OCI-LY3 (cell line): Measurements from ENCODE around the gene ADPRS.

Experiments used
- H2AFZ ChIP-seq: fragments of 200-600, 300-600 bp; shearing (Covaris generic); 2 replicates; pipeline ENCODE4 v1.6.0; 2014; ENCODE audit warnings: antibody characterized with exemption, low read depth, low read length
- H3K27ac ChIP-seq: fragments of 200-600, 300-600 bp; sonication (generic); 2 replicates; pipeline ENCODE4 v1.5.1; 2014; ENCODE audit warnings: mild to moderate bottlenecking, low read length, moderate library complexity, mixed read lengths
- H3K27me3 ChIP-seq: fragments of 200-600, 300-600 bp; sonication (generic); 2 replicates; pipeline ENCODE4 v1.6.1; 2014; ENCODE audit warnings: low read depth, low read length, mixed read lengths
- H3K36me3 ChIP-seq: fragments of 200-600, 300-600 bp; sonication (generic); replicated peaks from 2 replicates; pipeline ENCODE3; 2014; ENCODE audit warnings: low read depth, low read length, mixed read lengths
- H3K4me1 ChIP-seq: fragments of 300-600, 200-600 bp; sonication (generic); 2 replicates; pipeline ENCODE4 v1.6.1; 2014; ENCODE audit warnings: low read length, mixed read lengths
- H3K4me2 ChIP-seq: fragments of 200-600, 300-600 bp; sonication (generic); 2 replicates; pipeline ENCODE4 v1.6.1; 2014; ENCODE audit warnings: low read length, mixed read lengths
- H3K4me3 ChIP-seq: fragments of 300-600, 200-600 bp; sonication (generic); 2 replicates; pipeline ENCODE4 v1.5.1; 2014; ENCODE audit warnings: antibody characterized with exemption, mild to moderate bottlenecking, low read length, moderate library complexity
- H3K79me2 ChIP-seq: fragments of 300-600, 200-600 bp; shearing (Covaris generic); 2 replicates; pipeline ENCODE4 v1.6.1; 2014; ENCODE audit warnings: mild to moderate bottlenecking, low read length, mixed read lengths
- H3K9ac ChIP-seq: fragments of 300-600, 200-600 bp; shearing (Covaris generic); 2 replicates; pipeline ENCODE4 v1.6.0; 2014; ENCODE audit warnings: mild to moderate bottlenecking, low read length, moderate library complexity
- H3K9me3 ChIP-seq: fragments of 200-600, 300-600 bp; shearing (Covaris generic); 2 replicates; pipeline ENCODE4 v1.6.1; 2014; ENCODE audit warnings: low read length, mixed read lengths; ENCODE audit not compliant: insufficient read depth
- H4K20me1 ChIP-seq: fragments of 200-600, 300-600 bp; sonication (generic); 2 replicates; pipeline ENCODE4 v1.6.1; 2016; ENCODE audit warnings: low read length, mixed read lengths; ENCODE audit not compliant: insufficient read depth
- EZH2phosphoT487 ChIP-seq: fragments of 200-600 bp; shearing (Covaris generic); IDR thresholded peaks from 2 replicates; pipeline ENCODE4 v1.6.1; 2018; ENCODE audit warnings: antibody characterized with exemption, mixed run types, low read depth
- TF ChIP-seq, protein P1 (sequence below): fragments of 200-600, 300-600 bp; sonication (generic); IDR thresholded peaks from 2 replicates; pipeline ENCODE4 v1.5.1; 2014; ENCODE audit warnings: antibody characterized with exemption, low read length, low read depth

ADPRS gene

DNA sequence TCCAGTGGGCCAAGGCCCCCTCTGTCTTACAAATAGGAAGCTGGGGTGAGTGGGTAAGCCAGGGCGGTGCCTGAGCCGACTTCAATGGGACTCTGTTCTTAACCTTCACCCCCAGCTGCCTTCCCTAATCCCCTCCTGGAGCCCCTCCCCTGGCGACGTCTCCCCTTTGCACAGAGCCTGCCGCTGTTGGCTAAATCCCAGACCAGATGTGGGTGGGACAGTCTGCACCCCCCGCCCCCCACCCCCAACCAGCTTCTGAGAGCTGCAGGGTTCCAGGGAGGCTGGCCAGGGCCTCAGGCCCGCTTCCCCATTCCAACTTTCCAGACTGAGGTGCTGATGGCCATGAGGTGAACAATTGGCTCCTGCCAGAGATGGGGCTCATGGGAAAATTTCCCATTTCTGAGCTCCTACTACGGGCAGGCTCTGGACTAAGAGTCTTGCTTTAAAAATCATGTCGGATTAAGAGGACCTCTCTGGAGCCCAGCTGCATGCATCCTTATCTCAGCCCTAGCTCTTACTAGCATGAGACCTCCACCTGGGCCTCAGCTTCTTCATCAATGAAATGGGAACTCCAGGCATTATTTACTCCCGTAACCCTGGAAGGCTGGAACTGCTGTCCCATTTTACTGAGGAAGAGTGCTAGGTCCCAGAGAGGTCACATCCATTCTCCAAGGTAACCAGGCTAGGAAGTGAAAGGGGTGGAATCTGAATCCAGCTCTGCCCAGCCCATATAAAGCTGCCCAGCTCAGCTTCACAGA is 29.9 kb downstream of the ADPRS start:
- Histone ChIP-seq H3K36me3 (no peaks in the 10 kb centered on the region), H3K79me2 (no peaks in the 10 kb centered on the region), H3K9ac (no peak overlapping the region), H3K9me3 (no peaks in the 10 kb centered on the region), H2AFZ (no peak overlapping the region), H3K27ac (no peak overlapping the region), H3K27me3 (no peaks in the 10 kb centered on the region), H3K4me1 (peaks cover 25% of the 10 kb centered on the region), H3K4me3 (no peak overlapping the region), H4K20me1 (no peaks in the 10 kb centered on the region), H3K4me2 (no peak overlapping the region)
- TF ChIP-seq EZH2phosphoT487, result no peak
- TF ChIP-seq, protein P1, sequence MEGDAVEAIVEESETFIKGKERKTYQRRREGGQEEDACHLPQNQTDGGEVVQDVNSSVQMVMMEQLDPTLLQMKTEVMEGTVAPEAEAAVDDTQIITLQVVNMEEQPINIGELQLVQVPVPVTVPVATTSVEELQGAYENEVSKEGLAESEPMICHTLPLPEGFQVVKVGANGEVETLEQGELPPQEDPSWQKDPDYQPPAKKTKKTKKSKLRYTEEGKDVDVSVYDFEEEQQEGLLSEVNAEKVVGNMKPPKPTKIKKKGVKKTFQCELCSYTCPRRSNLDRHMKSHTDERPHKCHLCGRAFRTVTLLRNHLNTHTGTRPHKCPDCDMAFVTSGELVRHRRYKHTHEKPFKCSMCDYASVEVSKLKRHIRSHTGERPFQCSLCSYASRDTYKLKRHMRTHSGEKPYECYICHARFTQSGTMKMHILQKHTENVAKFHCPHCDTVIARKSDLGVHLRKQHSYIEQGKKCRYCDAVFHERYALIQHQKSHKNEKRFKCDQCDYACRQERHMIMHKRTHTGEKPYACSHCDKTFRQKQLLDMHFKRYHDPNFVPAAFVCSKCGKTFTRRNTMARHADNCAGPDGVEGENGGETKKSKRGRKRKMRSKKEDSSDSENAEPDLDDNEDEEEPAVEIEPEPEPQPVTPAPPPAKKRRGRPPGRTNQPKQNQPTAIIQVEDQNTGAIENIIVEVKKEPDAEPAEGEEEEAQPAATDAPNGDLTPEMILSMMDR, result no peak

DNA sequence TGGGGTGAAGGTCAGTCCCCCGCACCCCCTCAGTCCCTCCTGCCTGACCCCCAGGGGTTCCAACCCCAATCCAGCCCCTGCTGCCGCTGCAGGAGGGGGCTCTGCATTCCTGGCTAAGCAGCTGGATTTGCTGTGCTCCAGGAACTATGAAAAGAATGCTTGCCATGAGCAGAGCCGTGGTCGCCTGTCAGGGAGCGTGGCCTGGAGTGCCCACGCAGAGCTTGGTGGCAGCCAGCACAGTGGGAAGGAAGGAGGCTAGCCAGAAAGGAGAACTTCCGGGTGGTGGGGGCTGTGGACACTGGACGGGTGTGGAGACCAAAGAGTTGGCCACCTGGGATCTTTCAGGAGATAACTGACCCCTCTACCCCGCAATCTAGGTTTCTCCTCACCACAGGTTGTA is 30.8 kb downstream of the ADPRS start:
- Histone ChIP-seq H3K9me3 (no peaks in the 10 kb centered on the region), H3K36me3 (no peaks in the 10 kb centered on the region), H4K20me1 (no peaks in the 10 kb centered on the region), H3K79me2 (no peaks in the 10 kb centered on the region), H3K27me3 (no peaks in the 10 kb centered on the region), H3K4me1 (peaks cover 30% of the 10 kb centered on the region), H2AFZ (no peak overlapping the region), H3K27ac (no peak overlapping the region), H3K9ac (no peak overlapping the region), H3K4me2 (no peak overlapping the region), H3K4me3 (no peak overlapping the region)
- no peak for TF ChIP-seq EZH2phosphoT487
- TF ChIP-seq, protein P1, result no peak

DNA sequence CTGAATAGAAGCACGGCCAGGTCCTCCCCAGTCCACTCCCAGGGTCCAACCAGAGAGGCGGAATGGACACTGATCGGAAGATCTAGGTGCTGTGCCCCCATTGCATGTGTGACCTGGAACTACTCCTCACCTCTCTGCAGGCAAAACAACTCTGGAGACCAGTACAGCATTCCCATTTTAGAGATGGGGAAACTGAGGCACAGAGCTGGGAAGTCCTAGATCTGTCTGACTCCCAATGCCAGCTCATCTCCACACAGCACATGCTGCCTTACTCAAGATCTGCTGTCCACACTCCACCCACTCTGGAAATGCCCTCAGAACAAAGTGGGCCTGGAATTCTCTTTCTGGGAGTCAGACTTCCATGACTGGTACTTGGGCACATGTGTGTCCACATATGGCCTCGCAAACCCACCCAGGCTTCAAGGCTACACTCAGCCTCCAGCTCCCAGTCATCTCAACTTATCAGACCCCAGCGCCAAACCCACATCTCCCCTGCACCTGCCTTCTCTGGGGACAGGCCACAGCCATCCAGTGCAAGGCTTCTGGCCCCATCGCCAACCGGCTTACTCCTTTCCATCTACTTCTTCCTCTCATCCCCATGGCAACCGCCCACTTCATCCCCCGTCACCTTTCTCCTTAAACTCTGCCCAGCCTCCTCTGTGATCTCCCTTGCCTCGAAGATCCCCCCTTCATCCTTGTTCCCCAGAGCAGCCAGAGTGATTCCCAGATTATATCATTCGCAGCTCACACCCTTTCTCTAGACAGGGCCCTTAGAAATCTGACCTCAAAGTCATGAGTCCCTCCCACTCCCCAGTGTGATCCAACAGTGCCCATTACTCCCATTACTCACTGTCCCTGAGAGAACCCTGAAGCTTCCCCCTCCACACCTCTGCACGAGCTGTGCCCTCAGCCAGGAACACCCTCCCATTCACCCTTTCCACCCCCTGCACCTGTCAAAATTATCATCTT is 33.7 kb downstream of the ADPRS start:
- Histone ChIP-seq H3K9me3 (no peaks in the 10 kb centered on the region), H3K27me3 (no peaks in the 10 kb centered on the region), H3K9ac (peak overlapping the region; percentile 71), H3K4me3 (peak overlapping the region; percentile 67), H4K20me1 (no peaks in the 10 kb centered on the region), H3K36me3 (no peaks in the 10 kb centered on the region), H3K79me2 (no peaks in the 10 kb centered on the region), H3K4me2 (peak overlapping the region; percentile 95), H3K4me1 (peaks cover 21% of the 10 kb centered on the region), H3K27ac (peak overlapping the region; percentile 76), H2AFZ (peak overlapping the region; percentile 76)
- TF ChIP-seq, protein P1, result no peak
- TF ChIP-seq EZH2phosphoT487, result no peak

DNA sequence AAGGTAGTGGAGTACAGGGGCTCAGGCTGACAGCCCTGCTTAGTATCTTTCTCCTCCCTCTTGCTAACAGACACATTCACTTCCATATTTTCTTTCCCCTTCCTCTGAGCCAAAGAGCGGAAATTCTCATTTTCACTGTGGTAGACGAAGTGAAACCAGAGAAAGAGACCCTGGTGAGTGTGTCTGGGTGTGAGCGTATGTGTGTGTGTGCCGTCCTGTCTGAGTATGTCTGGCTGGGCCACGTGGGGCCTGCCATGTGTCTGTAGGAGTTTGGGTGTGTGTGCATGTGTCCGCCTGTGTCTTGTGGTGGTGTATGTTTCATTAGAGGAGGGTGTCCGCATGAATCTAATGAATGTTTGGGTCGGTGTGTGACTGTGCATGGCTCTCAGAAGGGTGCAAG is 34.7 kb downstream of the ADPRS start:
- H4K20me1 ChIP-seq, result no peaks in the 10 kb centered on the region
- H3K27ac ChIP-seq, result peak overlapping the region; percentile 76
- H3K36me3 ChIP-seq, result no peaks in the 10 kb centered on the region
- no peak for TF ChIP-seq EZH2phosphoT487
- TF ChIP-seq, protein P1, result no peak
- no peaks in the 10 kb centered on the region for H3K79me2 ChIP-seq
- peak overlapping the region; percentile 67 for H3K4me3 ChIP-seq
- H3K9ac ChIP-seq, result peak overlapping the region; percentile 71
- peaks cover 21% of the 10 kb centered on the region for H3K4me1 ChIP-seq
- no peaks in the 10 kb centered on the region for H3K27me3 ChIP-seq
- H3K4me2 ChIP-seq, result peak overlapping the region; percentile 95
- H2AFZ ChIP-seq, result peak overlapping the region; percentile 76
- no peaks in the 10 kb centered on the region for H3K9me3 ChIP-seq
